Measurements from ENCODE around the gene SLC1A2.

The SLC1A2 gene

GRCh38 chr11:35323076-35323868, 96.1 kb downstream of the SLC1A2 start:
- DNase-seq, result no peak

GRCh38 chr11:35322318-35322979, 96.9 kb downstream of the SLC1A2 start:
- DNase-seq, result no peak

- peak; percentile 57 for DNase-seq
Observed at GRCh38 chr11:35321532-35322317, 97.6 kb downstream of the SLC1A2 start.

GRCh38 chr11:35321111-35321510, 98.2 kb downstream of the SLC1A2 start:
- DNase-seq, result no peak

GRCh38 chr11:35318977-35319925, 100.1 kb downstream of the SLC1A2 start:
- no peak for DNase-seq

- DNase-seq, result no peak
Observed at GRCh38 chr11:35318309-35318708, 101.0 kb downstream of the SLC1A2 start.

GRCh38 chr11:35317253-35317652, 102.1 kb downstream of the SLC1A2 start:
- no peak for DNase-seq

- DNase-seq, result no peak
Observed at GRCh38 chr11:35316161-35316560, 103.2 kb downstream of the SLC1A2 start.

GRCh38 chr11:35313760-35314153, 105.6 kb downstream of the SLC1A2 start:
- DNase-seq, result no peak

- DNase-seq, result no peak
Observed at GRCh38 chr11:35313066-35313759, 106.1 kb downstream of the SLC1A2 start.

- DNase-seq, result no peak
Observed at GRCh38 chr11:35311331-35311730, 108.0 kb downstream of the SLC1A2 start.

GRCh38 chr11:35308157-35308556, 111.2 kb downstream of the SLC1A2 start:
- DNase-seq, result no peak

- DNase-seq, result no peak
Observed at GRCh38 chr11:35307221-35307621, 112.1 kb downstream of the SLC1A2 start.

GRCh38 chr11:35305670-35306382, 113.5 kb downstream of the SLC1A2 start:
- DNase-seq, result no peak

GRCh38 chr11:35304900-35305460, 114.4 kb downstream of the SLC1A2 start:
- DNase-seq, result no peak

- no peak for DNase-seq
Observed at GRCh38 chr11:35304386-35304775, 115.0 kb downstream of the SLC1A2 start.

- DNase-seq, result no peak
Observed at GRCh38 chr11:35303596-35304385, 115.6 kb downstream of the SLC1A2 start.

- no peak for DNase-seq
Observed at GRCh38 chr11:35302398-35302797, 117.0 kb downstream of the SLC1A2 start.

- no peak for DNase-seq
Observed at GRCh38 chr11:35298369-35298768, 121.0 kb downstream of the SLC1A2 start.

- no peak for DNase-seq
Observed at GRCh38 chr11:35295751-35296150, 123.6 kb downstream of the SLC1A2 start.
